Measurements from ENCODE around the gene LHFPL6.

Gene LHFPL6

DNA sequence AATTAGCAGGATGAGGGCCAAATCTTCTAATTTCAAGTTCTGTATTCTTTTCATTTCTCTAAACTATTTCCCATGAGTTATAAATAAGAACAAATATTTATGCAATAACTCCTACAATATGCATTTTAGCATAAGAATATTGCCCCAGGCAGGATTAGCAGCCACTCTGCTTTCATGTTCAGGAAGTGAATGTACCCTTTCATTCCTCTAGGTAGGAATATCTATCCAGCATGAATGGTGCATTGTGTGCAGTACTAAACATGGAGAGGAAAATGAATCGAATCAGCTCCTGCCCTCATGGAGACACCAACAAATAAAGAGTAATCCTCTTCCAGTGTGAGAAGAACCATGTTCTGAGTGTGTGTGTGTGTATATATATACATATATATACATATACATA lies 41.0 kb downstream of the LHFPL6 start:
- TF ChIP-seq, protein P1, sequence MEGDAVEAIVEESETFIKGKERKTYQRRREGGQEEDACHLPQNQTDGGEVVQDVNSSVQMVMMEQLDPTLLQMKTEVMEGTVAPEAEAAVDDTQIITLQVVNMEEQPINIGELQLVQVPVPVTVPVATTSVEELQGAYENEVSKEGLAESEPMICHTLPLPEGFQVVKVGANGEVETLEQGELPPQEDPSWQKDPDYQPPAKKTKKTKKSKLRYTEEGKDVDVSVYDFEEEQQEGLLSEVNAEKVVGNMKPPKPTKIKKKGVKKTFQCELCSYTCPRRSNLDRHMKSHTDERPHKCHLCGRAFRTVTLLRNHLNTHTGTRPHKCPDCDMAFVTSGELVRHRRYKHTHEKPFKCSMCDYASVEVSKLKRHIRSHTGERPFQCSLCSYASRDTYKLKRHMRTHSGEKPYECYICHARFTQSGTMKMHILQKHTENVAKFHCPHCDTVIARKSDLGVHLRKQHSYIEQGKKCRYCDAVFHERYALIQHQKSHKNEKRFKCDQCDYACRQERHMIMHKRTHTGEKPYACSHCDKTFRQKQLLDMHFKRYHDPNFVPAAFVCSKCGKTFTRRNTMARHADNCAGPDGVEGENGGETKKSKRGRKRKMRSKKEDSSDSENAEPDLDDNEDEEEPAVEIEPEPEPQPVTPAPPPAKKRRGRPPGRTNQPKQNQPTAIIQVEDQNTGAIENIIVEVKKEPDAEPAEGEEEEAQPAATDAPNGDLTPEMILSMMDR (IDR thresholded peaks at IDR 0.05; ENCODE audit: low read depth, low read length, missing control alignments): no peak
- DNase-seq (ENCODE audit: low read depth): no peak
- no peak overlapping the region for H3K4me3 ChIP-seq (ENCODE audit: low read depth, low read length)

DNA sequence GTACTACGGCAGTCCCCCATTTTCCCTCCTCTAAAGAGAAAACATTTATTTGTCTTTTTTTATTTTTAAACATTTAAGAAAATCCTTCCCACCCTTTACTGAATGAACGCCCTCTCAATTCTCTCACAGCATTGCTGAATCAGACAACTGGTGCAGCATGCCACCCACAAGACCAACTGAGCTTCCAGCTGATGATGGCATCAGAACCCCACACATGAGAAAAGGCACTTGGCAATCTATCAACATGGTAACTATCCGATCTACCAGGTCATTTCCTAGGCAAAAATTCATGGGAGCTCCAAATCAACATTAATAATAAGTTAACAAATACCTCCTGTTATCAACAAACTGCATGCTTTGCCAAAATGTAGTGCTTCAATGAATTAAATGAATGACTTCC lies 43.1 kb downstream of the LHFPL6 start:
- no peak overlapping the region for H3K4me3 ChIP-seq (ENCODE audit: low read depth, low read length)
- DNase-seq (ENCODE audit: low read depth): no peak
- TF ChIP-seq, protein P1 (IDR thresholded peaks at IDR 0.05; ENCODE audit: low read depth, low read length, missing control alignments): no peak

- H3K4me3 ChIP-seq (ENCODE audit: low read depth, low read length): no peak overlapping the region
- DNase-seq (ENCODE audit: low read depth): no peak
- TF ChIP-seq, protein P1 (IDR thresholded peaks at IDR 0.05; ENCODE audit: low read depth, low read length, missing control alignments): no peak
Observed at GRCh38 chr13:39557285-39557955, 45.6 kb downstream of the LHFPL6 start.

GRCh38 chr13:39556866-39557265 lies 46.1 kb downstream of the LHFPL6 start:
- DNase-seq (ENCODE audit: low read depth): no peak
- TF ChIP-seq, protein P1 (IDR thresholded peaks at IDR 0.05; ENCODE audit: low read depth, low read length, missing control alignments): no peak
- no peak overlapping the region for H3K4me3 ChIP-seq (ENCODE audit: low read depth, low read length)

DNA sequence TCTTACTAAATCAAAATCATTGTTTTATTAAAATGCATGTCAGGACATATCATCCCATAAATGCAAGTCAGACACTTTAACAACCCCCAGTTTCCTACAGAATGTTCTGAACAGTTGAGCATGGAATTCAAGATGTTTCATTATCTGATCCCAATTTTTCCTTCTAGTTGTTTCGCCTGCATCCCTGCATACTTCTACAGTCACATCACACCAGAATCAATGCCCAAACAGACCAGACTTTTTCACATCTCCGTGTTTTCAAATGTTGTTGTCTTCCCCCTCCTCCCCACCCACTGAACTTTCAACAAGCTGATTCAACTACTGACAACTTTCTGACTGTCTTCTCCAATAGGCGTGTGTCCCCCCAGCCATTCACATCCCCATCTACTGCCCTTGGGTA lies 48.6 kb downstream of the LHFPL6 start:
- no peak overlapping the region for H3K4me3 ChIP-seq (ENCODE audit: low read depth, low read length)
- TF ChIP-seq, protein P1 (IDR thresholded peaks at IDR 0.05; ENCODE audit: low read depth, low read length, missing control alignments): no peak
- DNase-seq (ENCODE audit: low read depth): no peak

DNA sequence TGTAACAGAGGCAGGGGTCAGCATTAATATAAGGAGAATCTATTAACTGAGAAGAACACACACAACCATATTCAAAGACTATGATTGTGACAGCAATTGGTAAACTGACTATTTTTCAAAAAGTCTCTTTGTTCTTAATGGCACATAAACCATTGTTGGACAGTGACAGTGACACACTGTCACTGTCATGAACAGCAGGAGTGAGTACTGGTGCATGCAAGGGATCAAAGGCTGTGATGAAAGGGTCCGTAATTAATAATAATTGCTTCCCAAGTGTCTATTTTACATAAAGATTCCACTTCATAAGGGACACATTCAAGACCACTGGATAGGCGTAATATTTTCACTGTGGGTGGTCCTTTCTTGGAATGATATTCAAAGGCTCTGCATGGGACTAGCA lies 50.7 kb downstream of the LHFPL6 start:
- TF ChIP-seq, protein P1 (IDR thresholded peaks at IDR 0.05; ENCODE audit: low read depth, low read length, missing control alignments): no peak
- DNase-seq (ENCODE audit: low read depth): no peak

GRCh38 chr13:39550931-39551330 lies 52.1 kb downstream of the LHFPL6 start:
- DNase-seq (ENCODE audit: low read depth): no peak
- no peak overlapping the region for H3K4me3 ChIP-seq (ENCODE audit: low read depth, low read length)
- TF ChIP-seq, protein P1 (IDR thresholded peaks at IDR 0.05; ENCODE audit: low read depth, low read length, missing control alignments): no peak

More for the DNA sequence above, 50.7 kb downstream of the LHFPL6 start:
- no peak overlapping the region for H3K4me3 ChIP-seq (ENCODE audit: low read depth, low read length)
